Measurements from ENCODE around the gene NSUN3.

NSUN3 gene

GRCh38 chr3:94130690-94131089 is 67.8 kb downstream of the NSUN3 start:
- no peak for DNase-seq (ENCODE audit: low spot score)

GRCh38 chr3:94132777-94133176 is 69.9 kb downstream of the NSUN3 start:
- DNase-seq (ENCODE audit: low spot score): no peak

- no peak for DNase-seq (ENCODE audit: low spot score)
These were observed 73.3 kb downstream of the NSUN3 start for GRCh38 chr3:94136133-94136532.

GRCh38 chr3:94137377-94137776 is 74.5 kb downstream of the NSUN3 start:
- DNase-seq (ENCODE audit: low spot score): no peak

GRCh38 chr3:94146455-94146854 is 83.6 kb downstream of the NSUN3 start:
- peak; percentile 48 for DNase-seq (ENCODE audit: low spot score)

GRCh38 chr3:94147012-94147411 is 84.2 kb downstream of the NSUN3 start:
- peak; percentile 21 for DNase-seq (ENCODE audit: low spot score)

- DNase-seq (ENCODE audit: low spot score): no peak
These were observed 87.3 kb downstream of the NSUN3 start for GRCh38 chr3:94150113-94150512.

GRCh38 chr3:94156626-94157025 is 93.8 kb downstream of the NSUN3 start:
- DNase-seq (ENCODE audit: low spot score): no peak

GRCh38 chr3:94158512-94158911 is 95.7 kb downstream of the NSUN3 start:
- DNase-seq (ENCODE audit: low spot score): peak; percentile 41

GRCh38 chr3:94159062-94159828 is 96.4 kb downstream of the NSUN3 start:
- DNase-seq (ENCODE audit: low spot score): peak; percentile 44

- peak; percentile 20 for DNase-seq (ENCODE audit: low spot score)
These were observed 99.8 kb downstream of the NSUN3 start for GRCh38 chr3:94162700-94163099.

- DNase-seq (ENCODE audit: low spot score): no peak
These were observed 104.5 kb downstream of the NSUN3 start for GRCh38 chr3:94167346-94167745.

GRCh38 chr3:94167796-94168195 is 104.9 kb downstream of the NSUN3 start:
- DNase-seq (ENCODE audit: low spot score): no peak

GRCh38 chr3:94171954-94172353 is 109.1 kb downstream of the NSUN3 start:
- no peak for DNase-seq (ENCODE audit: low spot score)

GRCh38 chr3:94172695-94173310 is 109.9 kb downstream of the NSUN3 start:
- DNase-seq (ENCODE audit: low spot score): no peak

- no peak for DNase-seq (ENCODE audit: low spot score)
These were observed 111.0 kb downstream of the NSUN3 start for GRCh38 chr3:94173673-94174434.

GRCh38 chr3:94175677-94176076 is 112.8 kb downstream of the NSUN3 start:
- no peak for DNase-seq (ENCODE audit: low spot score)

GRCh38 chr3:94176988-94177745 is 114.3 kb downstream of the NSUN3 start:
- DNase-seq (ENCODE audit: low spot score): peak; percentile 25

Data from putamen (tissue), 1 donor.